Spleen (tissue), 11 donors: Measurements from ENCODE around the gene NIPA2. TPM values are rescaled to one million over a fixed set of nuclear protein-coding genes. Genes with fewer than 3 reads are reported as not detected.
"Not testable (repeated sequence)": the region's sequence is repeated elsewhere in the genome, so short reads cannot be mapped to it uniquely, and the experiment has no call there.

Experiments used
- DNase-seq: peaks from one replicate; pipeline ENCODE4 v3.0.0-alpha.2; 2020
- H3K27ac ChIP-seq, 8 donors: fragments of 200-600 bp; sonication (generic) in 7 of 8; 1 replicate in 4 of 8; 2 replicates in 4 of 8; pipeline versions ENCODE4 v1.5.0 to v1.8.0; 2016 to 2021; ENCODE audit warnings: inconsistent platforms in 4 of 8, mild to moderate bottlenecking in 4 of 8, moderate library complexity in 1 of 8
- H3K27me3 ChIP-seq, 7 donors: fragments of 200-600 bp; sonication (generic) in 6 of 7; replicated peaks in 1 of 7; 1 replicate in 4 of 7; 2 replicates in 3 of 7; pipeline versions ENCODE4 v1.5.0 to v1.8.0; 2016 to 2021; ENCODE audit warnings: inconsistent platforms in 3 of 7, mild to moderate bottlenecking in 1 of 7
- H3K36me3 ChIP-seq, 6 donors: fragments of 200-600 bp; sonication (generic) in 5 of 6; 1 replicate in 4 of 6; 2 replicates in 2 of 6; pipeline versions ENCODE4 v1.5.0 to v1.8.0; 2016 to 2021; ENCODE audit warnings: inconsistent platforms in 2 of 6
- H3K4me1 ChIP-seq, 6 donors: fragments of 200-600 bp; sonication (generic) in 5 of 6; 1 replicate in 3 of 6; 2 replicates in 3 of 6; pipeline versions ENCODE4 v1.5.0 to v1.8.0; 2016 to 2021; ENCODE audit warnings: inconsistent platforms in 3 of 6
- H3K4me3 ChIP-seq, 8 donors: fragments of 200-600 bp; sonication (generic) in 7 of 8; 1 replicate in 4 of 8; 2 replicates in 4 of 8; pipeline versions ENCODE4 v1.5.0 to v1.8.0; 2016 to 2021; ENCODE audit warnings: inconsistent platforms in 4 of 8, mild to moderate bottlenecking in 4 of 8, moderate library complexity in 2 of 8
- H3K9me3 ChIP-seq, 8 donors: fragments of 200-600 bp; sonication (generic) in 7 of 8; 1 replicate in 4 of 8; 2 replicates in 4 of 8; pipeline versions ENCODE4 v1.5.0 to v1.8.0; 2016 to 2021; ENCODE audit warnings: inconsistent platforms in 4 of 8
- CTCF ChIP-seq, 11 experiments: fragments of 200-600 bp in 7 of 11; fragments of 450-650 bp in 4 of 11; sonication (generic) in 4 of 11; IDR thresholded peaks in 8 of 11; conservative IDR thresholded peaks in 3 of 11; 1 replicate in 7 of 11; 2 replicates in 4 of 11; pipeline versions ENCODE4 v1.4.0 to v1.8.0; 2016 to 2021; ENCODE audit warnings: antibody characterized with exemption in 11 of 11, inconsistent platforms in 4 of 11, mild to moderate bottlenecking in 1 of 11
- POLR2A ChIP-seq, 3 donors: fragments of 450-650 bp; IDR thresholded peaks; one replicate each; pipeline ENCODE4 v1.5.1; 2017; ENCODE audit warnings: antibody characterized with exemption in 3 of 3, mild to moderate bottlenecking in 1 of 3
- POLR2AphosphoS5 ChIP-seq, 3 donors: sonication (generic); formaldehyde crosslinking; IDR thresholded peaks; one replicate each; pipeline ENCODE4 v1.5.1; 2017; ENCODE audit warnings: antibody characterized with exemption in 3 of 3
- WGBS, 5 donors: extraction: QIAGEN DNeasy Blood & Tissue Kit in 3 of 5; methylation state at CpG; one replicate each; pipeline versions ENCODE4 v1.1.5 to v1.1.7; 2013 to 2018; 5-methylcytosine and 5-hydroxymethylcytosine counted together
- intact Hi-C: fragments of 100-400 bp; cut with DNase I; formaldehyde crosslinking; loops from one replicate; pipeline ENCODE4 v1.15.0; 2023; ENCODE audit warnings: low total_unique reads
- polyA plus RNA-seq, 3 donors: library from polyadenylated mRNA; stranded (reverse); fragments of 200-250 nt; gene quantifications; one replicate each; pipeline ENCODE4 v1.2.1, GENCODE V29; 2013
- total RNA-seq, 7 donors: library from RNA; depleted of rRNA in 3 of 7; stranded (reverse); fragments of >200 nt in 3 of 7; fragmentation: NEBNext Ultra II Directional in 4 of 7; extraction: Animal tissue kit (Norgen Biotek cat#: 25700) in 4 of 7; gene quantifications; one replicate each; pipeline versions ENCODE4 v1.1.0 to v1.2.1, GENCODE V29; 2016 to 2021
- donor health status: healthy with polysubstance abuse.
- donor health status: DM: no; HTN: no; CAD: no; lungs with moderate emphysema.
- donor health status: DM: no; HTN: no; CAD: no.
- donor health status: Bipolar disorder and iron deficiency.
- donor health status: healthy.
- donor health status: DM: no; HTN: no; CAD: no.
- donor health status: DM: yes; HTN: yes; CAD: no.

The NIPA2 gene
- total and polyA plus RNA-seq, 10 donors: 18.4 to 91.4 (median 52.8) TPM

DNA sequence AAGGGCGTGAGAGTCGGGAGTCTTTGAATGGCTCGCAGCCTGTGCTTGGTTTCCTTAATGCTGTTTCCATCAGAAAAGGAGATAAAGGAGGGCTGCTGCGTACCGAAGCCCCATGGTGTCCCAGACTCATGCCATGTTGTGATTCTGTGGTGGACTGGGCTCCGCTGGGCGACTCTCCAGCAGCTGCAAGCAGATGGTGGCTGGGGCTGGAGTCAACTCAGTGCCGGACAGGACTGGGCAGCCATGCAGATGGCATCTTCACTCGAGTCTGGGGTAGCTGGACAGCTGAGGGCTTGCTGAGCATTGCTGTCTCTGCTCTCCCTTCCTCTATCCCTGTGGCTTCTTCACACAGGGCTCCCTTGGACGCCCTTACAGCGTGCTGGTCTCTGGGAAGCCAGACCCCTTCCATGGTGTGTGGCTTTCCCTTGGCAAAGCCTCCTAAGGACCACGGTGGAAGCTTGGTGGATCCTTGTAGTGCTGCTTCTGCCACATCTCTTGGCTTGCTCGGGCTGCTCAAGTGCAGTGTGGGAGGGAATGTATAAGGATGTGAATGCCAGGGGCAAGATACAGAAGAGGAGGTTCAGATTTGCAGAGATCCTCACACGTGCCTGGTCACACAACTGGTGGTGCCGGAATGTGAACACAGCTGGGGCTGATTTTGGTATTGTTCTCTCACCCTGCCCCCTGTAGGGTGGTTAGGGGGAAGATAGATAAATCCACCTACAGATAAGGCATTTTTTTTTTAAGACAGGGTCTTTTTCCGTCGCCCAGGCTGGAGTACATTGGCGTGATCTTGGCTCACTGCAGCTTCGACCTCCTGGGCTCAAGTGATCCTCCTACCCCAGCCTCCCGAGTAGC lies 43.0 kb upstream of the NIPA2 start:
- intact Hi-C loops: no loop called here
- Histone ChIP-seq H3K9me3 (no peaks in the 10 kb centered on the region), H3K27ac (peak overlapping the region in 3 of 8 donors; percentile 67 to 81 (median 75)), H3K4me1 (peaks cover 0 to 38% (median 9%) of the 10 kb centered on the region in 6 donors), H3K27me3 (no peaks in the 10 kb centered on the region), H3K36me3 (no peaks in the 10 kb centered on the region), H3K4me3 (no peak overlapping the region)
- 83 to 95% (median 92%) methylated on average over 20 of the region's 20 CpGs for WGBS, 5 donors
- no peak for TF ChIP-seq POLR2AphosphoS5 (IDR thresholded peaks at IDR 0.05)
- no peak for TF ChIP-seq POLR2A (IDR thresholded peaks at IDR 0.05)
- TF ChIP-seq CTCF (IDR thresholded peaks at IDR 0.05 in 8 of 11, conservative IDR thresholded peaks at IDR 0.05 in 3 of 11): no peak
- DNase-seq: no peak

GRCh38 chr15:22796079-22796478 lies 42.4 kb upstream of the NIPA2 start:
- Histone ChIP-seq H3K27ac (peak overlapping the region in 7 of 8 donors; percentile 39 to 81 (median 61)), H3K9me3 (no peaks in the 10 kb centered on the region), H3K4me3 (no peak overlapping the region), H3K36me3 (no peaks in the 10 kb centered on the region), H3K4me1 (peaks cover 0 to 32% (median 9%) of the 10 kb centered on the region in 6 donors), H3K27me3 (no peaks in the 10 kb centered on the region)
- TF ChIP-seq POLR2AphosphoS5 (IDR thresholded peaks at IDR 0.05) (no peak), POLR2A (IDR thresholded peaks at IDR 0.05) (no peak), CTCF (IDR thresholded peaks at IDR 0.05 in 8 of 11, conservative IDR thresholded peaks at IDR 0.05 in 3 of 11) (no peak)
- DNase-seq: no peak
- intact Hi-C loops: no loop called here

- Histone ChIP-seq H3K27ac (no peak overlapping the region), H3K4me3 (no peak overlapping the region), H3K9me3 (no peaks in the 10 kb centered on the region), H3K27me3 (no peaks in the 10 kb centered on the region), H3K36me3 (no peaks in the 10 kb centered on the region), H3K4me1 (peaks cover 0 to 37% (median 7%) of the 10 kb centered on the region in 6 donors)
- TF ChIP-seq POLR2A (IDR thresholded peaks at IDR 0.05) (no peak), POLR2AphosphoS5 (IDR thresholded peaks at IDR 0.05) (no peak), CTCF (IDR thresholded peaks at IDR 0.05 in 8 of 11, conservative IDR thresholded peaks at IDR 0.05 in 3 of 11) (no peak)
- 46 to 86% (median 76%) methylated on average over 2 of the region's 2 CpGs for WGBS, 5 donors
- intact Hi-C loops: no loop called here
- DNase-seq: no peak
Observed at GRCh38 chr15:22799902-22800301, 38.6 kb upstream of the NIPA2 start.

DNA sequence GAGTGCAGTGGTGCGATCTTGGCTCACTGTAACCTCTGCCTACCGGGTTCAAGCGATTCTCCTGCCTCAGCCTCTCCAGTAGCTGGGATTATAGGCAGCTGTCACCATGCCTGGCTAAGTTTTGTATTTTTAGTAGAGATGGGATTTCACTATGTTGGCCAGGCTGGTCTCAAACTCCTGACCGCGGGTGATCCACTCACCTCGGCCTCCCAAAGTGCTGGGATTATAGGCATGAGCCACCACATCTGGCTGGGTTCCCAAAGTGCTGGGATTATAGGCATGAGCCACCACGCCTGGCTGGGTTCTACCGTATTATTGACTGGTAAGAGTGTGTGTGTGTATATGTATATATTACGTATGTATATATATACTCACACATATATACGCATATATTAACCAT lies 35.5 kb upstream of the NIPA2 start:
- H3K4me1 ChIP-seq: peaks cover 0 to 12% (median 0%) of the 10 kb centered on the region in 6 donors
- H3K4me3 ChIP-seq, H3K9me3 ChIP-seq, intact Hi-C loops, H3K27ac ChIP-seq, H3K36me3 ChIP-seq, DNase-seq, H3K27me3 ChIP-seq: not testable (repeated sequence)
- 95 to 97% (median 96%) methylated on average over 10 of the region's 10 CpGs for WGBS, 5 donors
